ENCODE measurements around the gene MRTFA. TPM values are rescaled to one million over a fixed set of nuclear protein-coding genes. Genes with fewer than 3 reads are reported as not detected.
"Not testable (repeated sequence)": the region's sequence is repeated elsewhere in the genome, so short reads cannot be mapped to it uniquely, and the experiment has no call there.

The MRTFA gene
- total RNA-seq, 1 donor = 34.0 TPM

GRCh38 chr22:40678493-40679248, 42.2 kb upstream of the MRTFA start:
- Histone ChIP-seq H3K4me3 (ENCODE audit: insufficient read depth, low read length) (peak overlapping the region; percentile 70), H2AFZ (ENCODE audit: low read length) (peak overlapping the region; percentile 77), H3K27ac (ENCODE audit: low read depth, low read length) (no peak overlapping the region), H3K27me3 (ENCODE audit: insufficient read depth, low read length) (peaks cover 7% of the 10 kb centered on the region), H3K79me2 (ENCODE audit: insufficient read depth, low read length) (no peaks in the 10 kb centered on the region), H3K9me3 (ENCODE audit: low read depth, low read length) (no peaks in the 10 kb centered on the region), H3K4me2 (ENCODE audit: insufficient read depth, low read length) (peak overlapping the region; percentile 90), H4K20me1 (ENCODE audit: insufficient read depth, low read length) (no peaks in the 10 kb centered on the region), H3K4me1 (ENCODE audit: insufficient read depth, low read length) (peaks cover 23% of the 10 kb centered on the region), H3K36me3 (ENCODE audit: insufficient read depth, low read length) (no peaks in the 10 kb centered on the region)
- no peak for DNase-seq (ENCODE audit: insufficient read length, low spot score, missing footprints)
- TF ChIP-seq CTCF (IDR thresholded peaks at IDR 0.05; ENCODE audit: extremely low read depth, low read depth, low read length) = no peak

- no peak overlapping the region for H2AFZ ChIP-seq (ENCODE audit: low read length)
- DNase-seq (ENCODE audit: insufficient read length, low spot score, missing footprints) = no peak
- H3K36me3 ChIP-seq (ENCODE audit: insufficient read depth, low read length) = no peaks in the 10 kb centered on the region
- no peaks in the 10 kb centered on the region for H3K79me2 ChIP-seq (ENCODE audit: insufficient read depth, low read length)
- no peak overlapping the region for H3K4me2 ChIP-seq (ENCODE audit: insufficient read depth, low read length)
- H3K27ac ChIP-seq (ENCODE audit: low read depth, low read length) = no peak overlapping the region
- no peaks in the 10 kb centered on the region for H4K20me1 ChIP-seq (ENCODE audit: insufficient read depth, low read length)
- H3K9me3 ChIP-seq (ENCODE audit: low read depth, low read length) = no peaks in the 10 kb centered on the region
- TF ChIP-seq CTCF (IDR thresholded peaks at IDR 0.05; ENCODE audit: extremely low read depth, low read depth, low read length) = no peak
- H3K4me3 ChIP-seq (ENCODE audit: insufficient read depth, low read length) = no peak overlapping the region
- peaks cover 7% of the 10 kb centered on the region for H3K27me3 ChIP-seq (ENCODE audit: insufficient read depth, low read length)
- peaks cover 15% of the 10 kb centered on the region for H3K4me1 ChIP-seq (ENCODE audit: insufficient read depth, low read length)
Measured at GRCh38 chr22:40676644-40677043, 40.1 kb upstream of the MRTFA start.

- not testable (repeated sequence) for DNase-seq (ENCODE audit: insufficient read length, low spot score, missing footprints)
- peaks cover 15% of the 10 kb centered on the region for H3K4me1 ChIP-seq (ENCODE audit: insufficient read depth, low read length)
Measured at GRCh38 chr22:40676166-40676565, 39.6 kb upstream of the MRTFA start.

GRCh38 chr22:40674274-40674673, 37.8 kb upstream of the MRTFA start:
- DNase-seq (ENCODE audit: insufficient read length, low spot score, missing footprints) = no peak
- TF ChIP-seq CTCF (IDR thresholded peaks at IDR 0.05; ENCODE audit: extremely low read depth, low read depth, low read length) = no peak
- no peak overlapping the region for H3K27ac ChIP-seq (ENCODE audit: low read depth, low read length)
- no peaks in the 10 kb centered on the region for H3K27me3 ChIP-seq (ENCODE audit: insufficient read depth, low read length)
- no peak overlapping the region for H3K4me2 ChIP-seq (ENCODE audit: insufficient read depth, low read length)
- no peaks in the 10 kb centered on the region for H3K36me3 ChIP-seq (ENCODE audit: insufficient read depth, low read length)
- no peaks in the 10 kb centered on the region for H3K9me3 ChIP-seq (ENCODE audit: low read depth, low read length)
- H2AFZ ChIP-seq (ENCODE audit: low read length) = no peak overlapping the region
- H4K20me1 ChIP-seq (ENCODE audit: insufficient read depth, low read length) = no peaks in the 10 kb centered on the region
- H3K4me3 ChIP-seq (ENCODE audit: insufficient read depth, low read length) = no peak overlapping the region
- no peaks in the 10 kb centered on the region for H3K79me2 ChIP-seq (ENCODE audit: insufficient read depth, low read length)
- peaks cover 10% of the 10 kb centered on the region for H3K4me1 ChIP-seq (ENCODE audit: insufficient read depth, low read length)

More at GRCh38 chr22:40676166-40676565, 39.6 kb upstream of the MRTFA start:
- H3K36me3 ChIP-seq (ENCODE audit: insufficient read depth, low read length); H3K27me3 ChIP-seq (ENCODE audit: insufficient read depth, low read length); H3K4me2 ChIP-seq (ENCODE audit: insufficient read depth, low read length); H3K79me2 ChIP-seq (ENCODE audit: insufficient read depth, low read length); H2AFZ ChIP-seq (ENCODE audit: low read length); H3K9me3 ChIP-seq (ENCODE audit: low read depth, low read length); H4K20me1 ChIP-seq (ENCODE audit: insufficient read depth, low read length); H3K4me3 ChIP-seq (ENCODE audit: insufficient read depth, low read length); H3K27ac ChIP-seq (ENCODE audit: low read depth, low read length): not testable (repeated sequence)

Measured in osteoblast (primary cell).